Neuronal stem cell (in vitro differentiated cells): ENCODE measurements around the gene DLG2.

Experiments
- DNase-seq: peaks from one replicate; pipeline ENCODE4 v3.0.0-alpha.2; 2013; ENCODE audit warnings: low spot score
- H2AFZ ChIP-seq: one replicate; pipeline ENCODE4 v1.6.1; 2013; ENCODE audit warnings: mild to moderate bottlenecking, low read length, inconsistent platforms
- H2AK5ac ChIP-seq: 2 replicates; pipeline ENCODE4 v1.6.1; 2013; ENCODE audit warnings: low read depth, mild to moderate bottlenecking, inconsistent platforms, low read length, moderate library complexity, mixed read lengths
- H2BK120ac ChIP-seq: 2 replicates; pipeline ENCODE4 v1.6.1; 2013; ENCODE audit warnings: low read depth, mild to moderate bottlenecking, inconsistent platforms, low read length, moderate library complexity, mixed read lengths
- H2BK12ac ChIP-seq: one replicate; pipeline ENCODE4 v1.6.1; 2013; ENCODE audit warnings: low read length, inconsistent platforms
- H2BK15ac ChIP-seq: 2 replicates; pipeline ENCODE4 v1.6.1; 2013; ENCODE audit warnings: mild to moderate bottlenecking, low read length, inconsistent platforms, mixed read lengths
- H2BK5ac ChIP-seq: one replicate; pipeline ENCODE4 v1.6.1; 2013; ENCODE audit warnings: inconsistent platforms, mild to moderate bottlenecking, low read length, moderate library complexity
- H3K14ac ChIP-seq: one replicate; pipeline ENCODE4 v1.6.1; 2013; ENCODE audit warnings: low read length, inconsistent platforms
- H3K18ac ChIP-seq: 2 replicates; pipeline ENCODE4 v1.6.1; 2013; ENCODE audit warnings: low read length, inconsistent platforms
- H3K23ac ChIP-seq: 2 replicates; pipeline ENCODE4 v1.6.1; 2013; ENCODE audit warnings: low read depth, mild to moderate bottlenecking, mixed read lengths, low read length, inconsistent platforms; ENCODE audit not compliant: poor library complexity
- H3K27ac ChIP-seq: replicated peaks from 3 replicates; pipeline ENCODE4 v1.5.1; 2013; ENCODE audit warnings: low read length, inconsistent platforms
- H3K27me3 ChIP-seq, 3 experiments: 2 replicates each; pipeline ENCODE4 v1.6.1; 2013; ENCODE audit warnings: low read length in 3 of 3, mild to moderate bottlenecking in 2 of 3, inconsistent platforms in 1 of 3, low read depth in 1 of 3, mixed read lengths in 1 of 3, moderate library complexity in 1 of 3; ENCODE audit not compliant: control insufficient read depth in 3 of 3, insufficient read depth in 3 of 3
- H3K36me3 ChIP-seq, 2 donors: replicated peaks in 1 of 2; 2 replicates each; pipeline ENCODE4 v1.6.1; 2013; ENCODE audit warnings: low read length in 2 of 2; ENCODE audit not compliant: control insufficient read depth in 2 of 2, insufficient read depth in 2 of 2
- H3K4ac ChIP-seq: 2 replicates; pipeline ENCODE4 v1.6.1; 2013; ENCODE audit warnings: inconsistent platforms, mild to moderate bottlenecking, low read length, moderate library complexity
- H3K4me1 ChIP-seq, 2 donors: 1 replicate in 1 of 2; 2 replicates in 1 of 2; pipeline ENCODE4 v1.6.1; 2013; ENCODE audit warnings: low read length in 2 of 2, low read depth in 1 of 2; ENCODE audit not compliant: control insufficient read depth in 2 of 2, insufficient read depth in 1 of 2
- H3K4me2 ChIP-seq: one replicate; pipeline ENCODE4 v1.6.1; 2013; ENCODE audit warnings: mild to moderate bottlenecking, low read length, inconsistent platforms; ENCODE audit not compliant: insufficient read depth, poor library complexity, severe bottlenecking
- H3K4me3 ChIP-seq, 2 donors: 2 replicates each; pipeline ENCODE4 v1.5.1; 2013; ENCODE audit warnings: low read length in 2 of 2, mild to moderate bottlenecking in 2 of 2, inconsistent platforms in 1 of 2, moderate library complexity in 1 of 2
- H3K79me1 ChIP-seq: one replicate; pipeline ENCODE4 v1.6.1; 2013; ENCODE audit warnings: low read depth, mild to moderate bottlenecking, inconsistent platforms, low read length, moderate library complexity
- H3K9ac ChIP-seq: one replicate; pipeline ENCODE4 v1.6.1; 2013; ENCODE audit warnings: mild to moderate bottlenecking, low read depth, low read length, inconsistent platforms; ENCODE audit not compliant: poor library complexity
- H3K9me3 ChIP-seq, 2 donors: replicated peaks in 1 of 2; 2 replicates each; pipeline versions ENCODE3 to v1.6.1; 2013; ENCODE audit warnings: low read length in 2 of 2, mild to moderate bottlenecking in 2 of 2, inconsistent platforms in 1 of 2, low read depth in 1 of 2, mixed read lengths in 1 of 2, moderate library complexity in 1 of 2; ENCODE audit not compliant: control insufficient read depth in 2 of 2, insufficient read depth in 1 of 2
- H4K8ac ChIP-seq: one replicate; pipeline ENCODE4 v1.6.1; 2013; ENCODE audit warnings: low read depth, mild to moderate bottlenecking, inconsistent platforms, low read length, moderate library complexity
- H4K91ac ChIP-seq: one replicate; pipeline ENCODE4 v1.6.1; 2013; ENCODE audit warnings: low read length, low read depth, mild to moderate bottlenecking, inconsistent platforms; ENCODE audit not compliant: poor library complexity
- WGBS, 2 donors: extraction: QIAGEN DNeasy Blood & Tissue Kit; methylation state at CpG; one replicate each; pipeline ENCODE4 v1.1.7; 2013; ENCODE audit warnings: missing lambda C conversion rate in 2 of 2, mixed read lengths in 1 of 2; ENCODE audit not compliant: insufficient read length in 2 of 2, insufficient replicate concordance in 1 of 2; ENCODE audit errors: extremely low coverage in 2 of 2; 5-methylcytosine and 5-hydroxymethylcytosine counted together

Gene DLG2

DNA sequence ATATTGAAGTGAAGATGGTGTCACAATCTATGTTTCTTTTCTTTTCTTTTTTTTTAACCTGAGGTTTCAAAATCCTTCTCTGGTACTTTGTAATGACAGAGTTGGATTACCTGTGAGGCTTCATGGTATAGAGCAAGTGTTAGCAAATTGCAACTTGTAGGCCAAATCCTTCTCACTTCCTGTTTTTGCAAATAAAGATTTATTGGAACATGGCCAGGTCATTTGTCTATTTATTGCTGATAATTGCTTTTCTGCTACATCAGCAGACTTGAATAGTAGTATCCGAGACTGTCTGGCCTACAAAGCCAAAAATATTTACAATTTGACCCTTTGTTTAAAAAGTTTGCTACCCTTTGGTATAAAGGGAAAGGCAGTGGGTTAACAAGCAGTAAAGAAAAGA, 1281.5 kb downstream of the DLG2 start:
- Histone ChIP-seq H3K27me3 (no peaks in the 10 kb centered on the region), H3K18ac (no peak overlapping the region), H2BK12ac (no peak overlapping the region), H3K79me1 (no peaks in the 10 kb centered on the region), H3K4me1 (no peaks in the 10 kb centered on the region), H4K91ac (no peak overlapping the region), H3K14ac (no peak overlapping the region), H3K27ac (no peak overlapping the region), H3K36me3 (no peaks in the 10 kb centered on the region), H2AK5ac (no peak overlapping the region), H2AFZ (peak overlapping the region; percentile 26), H3K23ac (no peak overlapping the region), H3K9ac (no peak overlapping the region), H3K9me3 (no peaks in the 10 kb centered on the region), H3K4me2 (no peak overlapping the region), H4K8ac (no peak overlapping the region), H2BK120ac (no peak overlapping the region), H2BK5ac (no peak overlapping the region), H2BK15ac (no peak overlapping the region), H3K4ac (no peak overlapping the region), H3K4me3 (no peak overlapping the region)
- no peak for DNase-seq
- no CpG with 5 or more reads among the region's 1 CpG for WGBS, 2 donors

DNA sequence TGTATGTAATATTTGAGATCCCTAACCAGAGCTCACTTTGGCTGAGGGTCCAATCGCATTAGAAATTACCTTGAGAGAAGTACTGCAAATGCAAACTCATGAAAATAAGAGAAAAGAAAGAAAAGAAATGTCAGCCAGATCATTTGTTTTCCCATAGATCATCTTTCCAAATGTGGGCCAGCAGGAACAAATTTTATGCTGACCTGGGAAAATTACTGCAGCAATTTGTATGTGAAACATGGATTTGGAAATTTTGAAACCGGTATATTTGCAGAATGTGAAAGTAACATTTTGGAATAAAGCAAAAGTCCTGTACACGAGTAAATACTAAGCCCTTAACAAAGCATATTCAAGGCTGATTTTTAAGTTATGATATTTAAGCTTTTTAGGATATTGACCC, 1282.1 kb downstream of the DLG2 start:
- WGBS, 2 donors = no CpG with 5 or more reads among the region's 3 CpGs
- H3K9ac ChIP-seq = no peak overlapping the region
- no peak overlapping the region for H3K23ac ChIP-seq
- DNase-seq = no peak
- H3K4ac ChIP-seq = no peak overlapping the region
- H2BK120ac ChIP-seq = no peak overlapping the region
- no peaks in the 10 kb centered on the region for H3K36me3 ChIP-seq
- no peak overlapping the region for H2BK15ac ChIP-seq
- no peaks in the 10 kb centered on the region for H3K9me3 ChIP-seq
- H4K91ac ChIP-seq = no peak overlapping the region
- no peak overlapping the region for H3K14ac ChIP-seq
- H3K4me3 ChIP-seq = no peak overlapping the region
- H3K4me2 ChIP-seq = no peak overlapping the region
- no peak overlapping the region for H2AFZ ChIP-seq
- no peak overlapping the region for H3K18ac ChIP-seq
- no peaks in the 10 kb centered on the region for H3K27me3 ChIP-seq
- H2BK12ac ChIP-seq = no peak overlapping the region
- H3K4me1 ChIP-seq = no peaks in the 10 kb centered on the region
- no peaks in the 10 kb centered on the region for H3K79me1 ChIP-seq
- no peak overlapping the region for H3K27ac ChIP-seq
- H4K8ac ChIP-seq = no peak overlapping the region
- H2AK5ac ChIP-seq = no peak overlapping the region
- no peak overlapping the region for H2BK5ac ChIP-seq

DNA sequence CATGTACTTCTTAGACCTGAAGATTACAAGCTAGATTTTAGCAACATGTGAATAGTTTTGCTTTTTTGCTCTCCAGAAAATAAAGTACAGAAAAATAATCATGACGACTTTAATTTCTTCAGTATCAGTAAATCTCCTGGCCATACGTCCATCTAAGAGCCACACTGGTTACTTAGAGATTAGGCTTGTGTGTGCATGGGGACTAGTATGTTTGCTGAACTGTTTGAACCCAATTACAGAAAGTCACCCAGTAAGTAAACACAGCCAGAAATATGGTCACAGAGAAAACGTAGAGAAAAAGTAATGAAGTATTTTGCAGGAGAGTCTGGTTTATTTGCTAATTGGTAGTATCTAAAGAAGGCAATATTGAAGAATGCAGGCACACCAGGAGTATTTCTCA, 1287.3 kb downstream of the DLG2 start:
- Histone ChIP-seq H3K23ac (no peak overlapping the region), H3K4me3 (no peak overlapping the region), H2BK15ac (no peak overlapping the region), H3K18ac (no peak overlapping the region), H3K4me1 (no peaks in the 10 kb centered on the region), H3K4ac (no peak overlapping the region), H2AFZ (no peak overlapping the region), H3K79me1 (no peaks in the 10 kb centered on the region), H3K14ac (no peak overlapping the region), H3K9me3 (no peaks in the 10 kb centered on the region), H3K4me2 (no peak overlapping the region), H2BK12ac (no peak overlapping the region), H4K91ac (no peak overlapping the region), H2AK5ac (no peak overlapping the region), H3K27me3 (no peaks in the 10 kb centered on the region), H3K36me3 (no peaks in the 10 kb centered on the region), H2BK5ac (no peak overlapping the region), H3K27ac (no peak overlapping the region), H3K9ac (no peak overlapping the region), H2BK120ac (no peak overlapping the region), H4K8ac (no peak overlapping the region)
- no CpG with 5 or more reads among the region's 3 CpGs for WGBS, 2 donors
- DNase-seq = no peak

DNA sequence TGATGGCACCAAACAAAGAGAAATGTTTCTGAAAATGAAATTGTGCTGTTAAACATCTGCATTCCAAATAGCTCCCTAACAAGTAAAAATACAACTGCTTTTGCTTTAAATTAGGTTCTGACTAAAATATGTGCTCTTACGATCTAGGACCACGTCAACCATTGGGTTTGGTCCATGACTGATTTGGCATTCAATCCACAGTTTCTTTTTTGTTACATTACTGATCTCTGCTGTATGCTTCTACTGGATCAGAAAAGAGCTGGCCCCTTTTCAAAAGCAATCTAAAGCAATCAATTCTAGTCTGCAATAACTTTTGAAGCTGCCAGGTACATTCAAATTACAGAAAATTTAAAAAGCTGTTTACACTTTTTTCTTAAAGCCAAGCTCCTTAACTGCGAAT, 1293.9 kb downstream of the DLG2 start:
- no peaks in the 10 kb centered on the region for H3K4me1 ChIP-seq
- no peak overlapping the region for H3K4me2 ChIP-seq
- no peak overlapping the region for H2BK5ac ChIP-seq
- H3K27ac ChIP-seq = no peak overlapping the region
- no peak overlapping the region for H2BK12ac ChIP-seq
- H3K36me3 ChIP-seq = no peaks in the 10 kb centered on the region
- H2BK120ac ChIP-seq = no peak overlapping the region
- no peak overlapping the region for H3K4me3 ChIP-seq
- H2BK15ac ChIP-seq = no peak overlapping the region
- no peak overlapping the region for H3K23ac ChIP-seq
- H2AFZ ChIP-seq = no peak overlapping the region
- H3K9ac ChIP-seq = no peak overlapping the region
- no peak overlapping the region for H3K14ac ChIP-seq
- no CpG with 5 or more reads among the region's 3 CpGs for WGBS, 2 donors
- no peak overlapping the region for H2AK5ac ChIP-seq
- no peak overlapping the region for H4K91ac ChIP-seq
- no peak overlapping the region for H3K4ac ChIP-seq
- no peaks in the 10 kb centered on the region for H3K9me3 ChIP-seq
- H3K27me3 ChIP-seq = no peaks in the 10 kb centered on the region
- no peak overlapping the region for H4K8ac ChIP-seq
- no peak overlapping the region for H3K18ac ChIP-seq
- no peak for DNase-seq
- H3K79me1 ChIP-seq = no peaks in the 10 kb centered on the region
